GM12891 (cell line): ENCODE measurements around the gene RPS10.
"Not testable (repeated sequence)": the region's sequence is repeated elsewhere in the genome, so short reads cannot be mapped to it uniquely, and the experiment has no call there.

Experiments
- DNase-seq: peaks from one replicate; pipeline ENCODE4 v3.0.0; 2011; ENCODE audit warnings: low spot score; ENCODE audit not compliant: insufficient read length
- FAIRE-seq: peaks from 2 replicates; lab custom pipeline; 2011; peaks lifted over from hg19 to GRCh38; lab: Jason Lieb, UNC
- PAX5 ChIP-seq: IDR thresholded peaks from 2 replicates; pipeline ENCODE4 v1.6.1; 2011; ENCODE audit warnings: low read length, moderate library complexity, mild to moderate bottlenecking; ENCODE audit not compliant: insufficient read depth, severe bottlenecking
- POLR2A ChIP-seq: IDR thresholded peaks from 2 replicates; pipeline ENCODE4 v1.6.1; 2011; ENCODE audit warnings: low read depth, low read length, control low read depth
- POLR2AphosphoS5 ChIP-seq: IDR thresholded peaks from 2 replicates; pipeline ENCODE4 v1.6.1; 2011; ENCODE audit warnings: low read depth, low read length, control low read depth
- POU2F2 ChIP-seq: IDR thresholded peaks from 2 replicates; pipeline ENCODE4 v1.6.1; 2011; ENCODE audit warnings: low read depth, mild to moderate bottlenecking, control low read depth, low read length, moderate library complexity
- SPI1 ChIP-seq: IDR thresholded peaks from 2 replicates; pipeline ENCODE4 v1.6.1; 2011; ENCODE audit warnings: low read depth, low read length, control low read depth
- TAF1 ChIP-seq: IDR thresholded peaks from 2 replicates; pipeline ENCODE4 v1.6.1; 2011; ENCODE audit warnings: low read depth, low read length, control low read depth

Gene RPS10

GRCh38 chr6:34386316-34387137 lies 39.3 kb downstream of the RPS10 start:
- no peak for FAIRE-seq
- TF ChIP-seq PAX5 (no peak), POLR2AphosphoS5 (no peak), POU2F2 (no peak), POLR2A (no peak), SPI1 (no peak)
- DNase-seq, result no peak

GRCh38 chr6:34385793-34386195 lies 40.1 kb downstream of the RPS10 start:
- no peak for TF ChIP-seq PAX5
- TF ChIP-seq POU2F2, result no peak
- no peak for TF ChIP-seq POLR2A
- TF ChIP-seq TAF1, result no peak
- no peak for TF ChIP-seq POLR2AphosphoS5
- no peak for TF ChIP-seq SPI1
- DNase-seq (no peak), FAIRE-seq (no peak)

GRCh38 chr6:34384321-34385153 lies 41.3 kb downstream of the RPS10 start:
- no peak for TF ChIP-seq PAX5
- TF ChIP-seq SPI1, result no peak
- TF ChIP-seq POU2F2, result no peak
- TF ChIP-seq POLR2AphosphoS5, result no peak
- TF ChIP-seq TAF1, result no peak
- TF ChIP-seq POLR2A, result no peak
- no peak for DNase-seq
- no peak for FAIRE-seq

GRCh38 chr6:34383656-34384320 lies 42.1 kb downstream of the RPS10 start:
- FAIRE-seq (no peak), DNase-seq (no peak)
- TF ChIP-seq POLR2AphosphoS5 (no peak), POLR2A (no peak), TAF1 (no peak), PAX5 (no peak), SPI1 (no peak), POU2F2 (no peak)

- FAIRE-seq (no peak), DNase-seq (no peak)
- no peak for TF ChIP-seq POU2F2
- TF ChIP-seq POLR2AphosphoS5, result no peak
- TF ChIP-seq SPI1, result no peak
- TF ChIP-seq POLR2A, result no peak
- TF ChIP-seq PAX5, result no peak
- TF ChIP-seq TAF1, result no peak
These were observed 42.7 kb downstream of the RPS10 start for GRCh38 chr6:34383161-34383631.

GRCh38 chr6:34381081-34381480 lies 44.8 kb downstream of the RPS10 start:
- TF ChIP-seq PAX5 (no peak), POLR2AphosphoS5 (no peak), POU2F2 (no peak), TAF1 (no peak), SPI1 (no peak), POLR2A (no peak)
- FAIRE-seq (no peak), DNase-seq (no peak)

GRCh38 chr6:34378470-34378869 lies 47.4 kb downstream of the RPS10 start:
- FAIRE-seq (no peak), DNase-seq (no peak)

GRCh38 chr6:34377984-34378383 lies 47.9 kb downstream of the RPS10 start:
- TF ChIP-seq TAF1 (no peak), POU2F2 (no peak), POLR2A (no peak), PAX5 (no peak), POLR2AphosphoS5 (no peak)
- DNase-seq, result no peak
- FAIRE-seq, result no peak

More at GRCh38 chr6:34378470-34378869, 47.4 kb downstream of the RPS10 start:
- TF ChIP-seq POLR2A (no peak), PAX5 (no peak), SPI1 (no peak), TAF1 (no peak), POU2F2 (no peak), POLR2AphosphoS5 (no peak)

- not testable (repeated sequence) for FAIRE-seq, DNase-seq
These were observed 48.3 kb downstream of the RPS10 start for GRCh38 chr6:34377571-34377970.
